ENCODE measurements around the gene ZMPSTE24. TPM values are rescaled to one million over a fixed set of nuclear protein-coding genes. Genes with fewer than 3 reads are reported as not detected.

ZMPSTE24 gene
- total and polyA plus RNA-seq, 8 donors = 6.9 to 29.8 (median 12.4) TPM

- H3K4me1 ChIP-seq = peaks cover 0 to 16% (median 15%) of the 10 kb centered on the region in 3 donors
- FAIRE-seq (peak; percentile 32), DNase-seq (no peak), ATAC-seq (peak in 2 of 4 donors; percentile 7 to 14)
- peaks cover 0 to 25% (median 6%) of the 10 kb centered on the region in 3 donors for H3K36me3 ChIP-seq
- H3K4me3 ChIP-seq = no peak overlapping the region
- WGBS, 2 donors = 86 to 92% methylated on average over 6 of the region's 6 CpGs
- no peaks in the 10 kb centered on the region for H3K9me3 ChIP-seq
- no peak for TF ChIP-seq CTCF (IDR thresholded peaks at IDR 0.05)
- peak overlapping the region; percentile 46 to 87 (median 79) for H3K27ac ChIP-seq
- H3K27me3 ChIP-seq = no peaks in the 10 kb centered on the region
- intact Hi-C loops (cut with DNase I) = no loop called here
Measured at GRCh38 chr1:40266786-40267535, 8.9 kb downstream of the ZMPSTE24 start.

- peak overlapping the region; percentile 46 to 87 (median 79) for H3K27ac ChIP-seq
- peaks cover 0 to 20% (median 6%) of the 10 kb centered on the region in 3 donors for H3K36me3 ChIP-seq
- H3K4me1 ChIP-seq = peaks cover 4 to 18% (median 17%) of the 10 kb centered on the region in 3 donors
- WGBS, 2 donors = 8 to 11% methylated on average over 2 of the region's 2 CpGs
- H3K4me3 ChIP-seq = no peak overlapping the region
- DNase-seq (peak in 3 of 6 donors; percentile 45 to 66 (median 66)), FAIRE-seq (peak; percentile 87), ATAC-seq (peak; percentile 96 to 98 (median 97))
- no peaks in the 10 kb centered on the region for H3K9me3 ChIP-seq
- H3K27me3 ChIP-seq = no peaks in the 10 kb centered on the region
- intact Hi-C loops (cut with DNase I) = no loop called here
- TF ChIP-seq CTCF (IDR thresholded peaks at IDR 0.05) = no peak
Measured at GRCh38 chr1:40267767-40268187, 9.7 kb downstream of the ZMPSTE24 start.

GRCh38 chr1:40268211-40268610 is 10.2 kb downstream of the ZMPSTE24 start:
- Histone ChIP-seq H3K36me3 (peaks cover 0 to 16% (median 6%) of the 10 kb centered on the region in 3 donors), H3K4me3 (no peak overlapping the region), H3K4me1 (peaks cover 7 to 22% (median 20%) of the 10 kb centered on the region in 3 donors), H3K9me3 (no peaks in the 10 kb centered on the region), H3K27ac (peak overlapping the region; percentile 46 to 87 (median 66)), H3K27me3 (no peaks in the 10 kb centered on the region)
- no peak for TF ChIP-seq CTCF (IDR thresholded peaks at IDR 0.05)
- intact Hi-C loops (cut with DNase I) = no loop called here
- FAIRE-seq (no peak), ATAC-seq (no peak), DNase-seq (no peak)

- ATAC-seq = no peak
- peaks cover 0 to 13% (median 6%) of the 10 kb centered on the region in 3 donors for H3K36me3 ChIP-seq
Measured at GRCh38 chr1:40270152-40270834, 12.3 kb downstream of the ZMPSTE24 start.

More at GRCh38 chr1:40270152-40270834, 12.3 kb downstream of the ZMPSTE24 start:
- no peak overlapping the region for H3K4me3 ChIP-seq
- FAIRE-seq (no peak), DNase-seq (no peak)
- H3K27me3 ChIP-seq = no peaks in the 10 kb centered on the region
- H3K27ac ChIP-seq = no peak overlapping the region
- intact Hi-C loops (cut with DNase I) = no loop called here
- TF ChIP-seq CTCF (IDR thresholded peaks at IDR 0.05) = no peak
- 56 to 83% methylated on average over 3 of the region's 3 CpGs for WGBS, 2 donors
- H3K9me3 ChIP-seq = no peaks in the 10 kb centered on the region
- peaks cover 7 to 28% (median 22%) of the 10 kb centered on the region in 3 donors for H3K4me1 ChIP-seq
